Heart left ventricle (tissue), 13 donors: Measurements from ENCODE around the gene NUP62.

Source experiments
- CTCF ChIP-seq, 12 donors: fragments of 200-600 bp; sonication (generic) in 4 of 12; IDR thresholded peaks; one replicate each; pipeline versions ENCODE4 v1.5.0 to v1.8.0; 2018 to 2022; ENCODE audit warnings: antibody characterized with exemption in 12 of 12, mild to moderate bottlenecking in 5 of 12
- POLR2A ChIP-seq, 2 donors: fragments of 450-650 bp; IDR thresholded peaks; one replicate each; pipeline ENCODE4 v1.6.1; 2017; ENCODE audit warnings: antibody characterized with exemption in 2 of 2, mild to moderate bottlenecking in 2 of 2, moderate library complexity in 2 of 2
- donor health status: ischemic (EF 13 %, LVEDD 7.1; RV severe dilation, severe dysfunction).
- donor health status: DM: no; HTN: yes; CAD: no.
- donor health status: DM: no; HTN: no; CAD: no.
- donor health status: ischemic (EF 25% LVEDD 6.9; RV normal size, moderate dysfunction).
- donor health status: ischemic (EF 25% LVEDD 5.7; RV mildly dilated, moderate dysfunction).
- donor health status: ischemic (EF 35%, LVEDD 5.7; RV mildly dilated, moderate dysfunction).
- donor health status: nonischemic (EF 11% LVEDD 7.7; RV severe dilation, severe dysfunction).
- donor health status: DM: yes; HTN: yes; CAD: no.
- donor health status: PGD.
- donor health status: ischemic (EF 29% LVEDD 5.4; RV normal size, mild dysfunction).
- donor health status: nonischemic (EF 23%, LVEDD 6.1; RV moderate dilation, normal function).

- TF ChIP-seq CTCF (IDR thresholded peaks at IDR 0.05) (no peak), POLR2A (IDR thresholded peaks at IDR 0.05) (no peak)
Measured at GRCh38 chr19:49968279-49968922, 39.1 kb upstream of the NUP62 start.
